HG03060 (cell line): Measurements from ENCODE around the gene AP1G1.

ENCODE experiments used
- ATAC-seq: cut with Tn5 transposase; IDR thresholded peaks from one replicate; pipeline ENCODE4 v1.9.1; 2021; ENCODE audit warnings: low read depth, moderate number of reproducible peaks; ENCODE audit not compliant: unreplicated experiment

AP1G1 gene

DNA sequence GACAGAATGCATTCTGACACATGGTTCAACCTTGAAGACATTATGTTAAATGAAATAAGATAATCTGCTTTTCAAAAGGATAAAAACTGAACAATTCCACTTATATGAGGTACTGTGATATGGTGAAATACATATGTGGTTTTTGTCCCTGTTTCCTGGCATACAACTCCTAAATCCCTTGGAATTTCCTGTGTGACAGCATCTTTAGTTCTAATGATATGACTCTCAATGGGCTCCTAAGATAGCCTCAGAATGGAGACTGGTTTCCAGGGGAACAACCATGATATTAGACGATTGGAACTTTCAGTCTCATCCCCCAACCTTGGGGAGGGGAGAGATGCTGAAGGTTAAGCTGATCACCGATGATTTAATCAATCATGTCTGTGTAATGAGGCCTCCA is 46.4 kb downstream of the AP1G1 start:
- ATAC-seq: no peak

DNA sequence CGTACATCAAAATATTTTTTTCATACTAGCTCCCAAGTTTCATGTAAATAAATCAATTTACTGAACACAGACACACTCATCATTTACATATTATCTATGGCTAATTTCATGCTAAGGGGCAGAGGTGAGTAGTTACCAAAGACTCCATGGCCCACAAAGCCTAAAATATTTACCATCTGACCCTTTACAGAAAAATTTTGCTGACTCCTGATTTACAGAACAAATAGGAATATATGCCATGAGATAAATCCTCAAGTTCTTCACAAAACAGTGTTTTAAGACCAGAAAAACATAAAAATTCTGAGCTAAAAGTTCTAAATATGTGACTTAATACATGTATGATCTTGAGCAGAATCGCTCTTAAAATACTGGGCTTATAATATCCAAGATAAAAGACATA is 47.5 kb downstream of the AP1G1 start:
- ATAC-seq: no peak

DNA sequence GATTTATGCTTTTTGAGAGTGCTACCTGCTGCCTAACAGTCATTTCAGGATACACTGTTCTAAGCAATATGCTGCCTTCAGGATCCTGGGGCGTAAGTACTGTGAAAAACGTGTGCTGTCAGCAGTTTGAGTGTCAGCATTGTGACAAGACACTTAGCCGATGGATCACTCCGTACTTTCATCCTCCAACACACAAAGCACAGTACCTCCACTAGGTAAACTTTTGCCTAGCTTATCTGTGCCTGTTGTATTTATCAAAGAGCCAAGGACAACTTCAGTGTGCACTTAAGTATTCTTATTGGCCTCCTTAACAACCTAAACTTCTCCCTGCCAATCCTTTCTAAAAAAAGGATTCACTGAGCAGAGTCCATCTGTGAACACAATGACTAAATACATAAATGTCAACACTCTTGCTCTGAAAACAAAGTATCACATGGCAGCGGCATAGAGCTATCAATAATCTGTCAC is 50.3 kb downstream of the AP1G1 start:
- ATAC-seq: no peak

DNA sequence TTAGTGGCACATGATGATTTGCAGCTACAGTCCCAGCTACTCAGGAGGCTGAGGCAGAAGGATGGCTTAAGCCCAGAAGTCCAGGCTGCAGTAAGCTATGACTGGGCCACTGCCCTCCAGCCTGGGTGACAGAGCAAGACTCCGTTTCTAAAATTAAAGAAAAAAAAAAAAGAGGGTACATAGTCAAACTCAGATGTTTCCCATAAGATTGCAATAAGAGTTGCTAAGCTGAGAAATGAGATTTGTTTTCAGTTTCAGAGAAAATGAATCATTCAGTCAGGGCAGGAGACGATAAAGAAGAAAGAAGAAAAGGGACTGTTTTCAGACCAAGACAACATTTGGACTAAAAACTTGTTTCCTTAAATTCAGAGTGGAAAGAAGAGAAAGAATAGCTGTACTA is 54.0 kb downstream of the AP1G1 start:
- no peak for ATAC-seq

DNA sequence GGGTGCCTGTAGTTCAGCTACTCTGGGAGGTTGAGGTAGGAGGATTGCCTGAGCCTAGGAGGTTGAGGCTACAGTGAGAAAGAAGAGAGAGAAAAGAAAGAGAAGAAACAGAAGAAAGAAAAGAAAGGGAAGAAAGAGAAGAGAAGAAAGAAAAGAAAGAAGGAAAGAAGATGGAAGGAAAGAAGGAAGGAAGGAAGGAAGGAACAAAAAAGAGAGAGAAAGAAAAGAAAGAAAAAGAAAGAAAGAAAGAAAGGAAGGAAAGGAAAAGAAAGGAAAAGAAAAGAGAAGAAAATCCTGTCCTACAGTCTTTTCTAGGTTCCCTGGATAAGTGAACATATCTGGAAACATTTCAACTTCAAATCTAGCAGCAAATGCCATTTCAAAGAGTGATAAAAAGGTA is 54.5 kb downstream of the AP1G1 start:
- ATAC-seq: no peak

DNA sequence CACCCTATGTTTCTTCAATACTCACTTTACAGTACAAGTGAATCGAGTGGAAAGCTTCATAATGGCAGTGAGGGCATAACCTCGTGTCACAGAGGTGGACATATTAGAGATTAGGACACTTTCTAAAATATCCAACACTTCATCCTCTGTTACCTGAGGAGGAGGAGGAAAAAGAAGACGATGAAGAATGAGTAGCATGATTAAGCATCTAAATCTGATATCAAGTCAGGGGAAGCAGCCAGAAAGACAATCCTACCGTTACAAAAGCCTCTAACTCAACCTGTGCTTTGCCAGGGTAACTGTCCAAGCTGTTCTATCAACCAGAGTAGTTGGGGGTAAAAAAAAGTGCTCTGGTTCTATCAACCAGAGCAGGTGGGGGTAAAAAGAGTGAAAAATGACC is 60.4 kb downstream of the AP1G1 start:
- ATAC-seq: no peak

DNA sequence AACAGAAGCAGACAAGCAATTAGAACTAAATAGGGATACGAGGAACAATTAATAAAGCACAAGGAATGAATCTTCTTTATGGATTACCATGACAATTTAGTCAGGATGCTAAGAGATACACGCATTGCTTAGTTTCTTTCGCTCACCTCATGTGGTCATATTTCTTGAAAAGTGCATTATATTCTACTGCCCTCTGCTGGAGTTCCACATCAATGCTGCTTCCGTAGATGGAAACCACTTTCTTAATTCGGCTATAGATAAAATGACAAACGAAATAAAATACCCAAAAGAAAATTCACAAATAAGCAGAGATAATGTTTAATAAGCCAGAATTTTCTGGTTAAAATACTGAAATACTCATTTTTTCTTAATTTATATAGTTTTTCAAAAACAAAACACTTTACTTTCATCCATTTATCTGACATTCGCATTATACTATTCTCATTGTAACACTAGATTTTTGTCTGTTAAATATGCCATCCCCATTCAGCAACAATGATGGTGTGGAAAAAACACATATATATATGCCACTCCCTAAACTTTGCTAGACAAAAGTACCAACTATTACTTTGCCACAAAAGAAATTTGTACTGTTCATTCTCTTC is 62.1 kb downstream of the AP1G1 start:
- ATAC-seq: no peak

DNA sequence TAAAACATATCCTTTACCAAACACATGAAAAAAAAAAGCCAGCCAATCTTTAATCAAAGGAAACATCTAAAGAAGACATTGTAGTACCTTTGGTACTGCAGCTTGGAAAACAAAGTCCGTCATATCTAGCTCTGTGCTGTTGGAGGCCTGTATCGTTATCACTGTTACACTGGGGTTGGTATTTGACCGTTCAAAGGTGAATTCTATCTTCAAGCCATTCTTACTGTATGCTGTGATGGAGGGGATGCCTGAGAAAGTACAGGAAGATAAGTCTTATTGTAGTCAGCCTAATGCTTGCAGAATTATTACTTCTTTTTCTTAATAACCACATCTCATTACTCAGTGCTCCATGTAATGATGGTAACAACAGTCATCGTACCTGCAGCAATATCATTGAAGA is 69.8 kb downstream of the AP1G1 start:
- no peak for ATAC-seq

DNA sequence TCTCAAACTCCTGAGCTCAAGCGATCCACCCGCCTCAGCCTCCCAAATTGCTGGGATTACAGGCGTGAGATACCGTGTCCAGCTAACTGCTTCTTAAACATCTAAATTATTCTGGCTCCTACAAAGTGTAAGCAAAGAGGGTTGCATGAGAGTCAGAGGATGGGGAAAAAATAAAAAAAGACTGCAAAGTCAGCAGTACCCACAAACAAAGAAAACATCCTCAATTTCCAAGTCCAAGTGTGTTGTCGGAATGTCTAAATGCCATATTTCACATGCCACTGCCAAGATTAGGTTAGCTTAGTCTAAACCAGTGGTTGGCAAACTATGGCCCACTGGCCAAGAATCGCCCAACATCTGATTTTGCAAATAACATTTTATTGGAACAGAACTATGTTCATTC is 71.1 kb downstream of the AP1G1 start:
- no peak for ATAC-seq

DNA sequence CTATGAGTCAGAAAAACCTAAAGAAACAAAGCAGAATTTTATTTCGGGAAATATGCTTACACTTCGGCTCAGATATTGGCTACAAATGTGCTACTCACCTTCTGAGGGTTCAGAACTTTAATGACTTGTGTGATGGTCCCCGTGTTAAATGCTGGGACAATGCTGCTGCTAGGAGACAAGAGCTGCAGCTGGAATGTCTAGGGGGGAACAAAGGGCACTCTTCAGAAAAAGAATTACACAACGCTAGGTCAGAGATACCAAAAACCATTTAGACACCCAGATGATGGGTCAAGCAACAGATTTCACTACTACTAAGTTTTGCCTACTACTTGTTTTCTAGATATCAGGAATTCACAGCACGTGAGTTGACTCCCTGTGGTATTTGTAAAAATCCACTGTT is 74.1 kb downstream of the AP1G1 start:
- no peak for ATAC-seq

DNA sequence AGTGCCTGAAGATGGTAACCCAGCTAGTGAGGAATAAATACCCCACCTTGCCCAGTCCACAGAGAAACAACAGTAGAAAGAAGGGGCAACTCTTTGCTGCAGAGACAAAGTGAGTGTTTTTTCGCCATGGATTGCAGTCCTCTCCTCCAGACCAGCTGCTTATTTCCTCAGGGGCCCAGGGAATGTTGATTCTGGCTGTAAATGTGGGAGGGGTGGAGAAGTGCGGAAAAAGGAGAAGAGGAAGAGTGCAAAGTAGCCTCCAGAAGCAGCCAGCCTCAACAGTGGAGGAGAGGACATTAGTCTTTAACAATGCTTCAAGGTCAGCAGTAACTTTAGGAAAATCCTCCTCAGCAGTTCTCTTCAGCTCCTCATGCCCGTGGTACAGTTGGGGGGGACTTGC is 76.0 kb downstream of the AP1G1 start:
- ATAC-seq: no peak

DNA sequence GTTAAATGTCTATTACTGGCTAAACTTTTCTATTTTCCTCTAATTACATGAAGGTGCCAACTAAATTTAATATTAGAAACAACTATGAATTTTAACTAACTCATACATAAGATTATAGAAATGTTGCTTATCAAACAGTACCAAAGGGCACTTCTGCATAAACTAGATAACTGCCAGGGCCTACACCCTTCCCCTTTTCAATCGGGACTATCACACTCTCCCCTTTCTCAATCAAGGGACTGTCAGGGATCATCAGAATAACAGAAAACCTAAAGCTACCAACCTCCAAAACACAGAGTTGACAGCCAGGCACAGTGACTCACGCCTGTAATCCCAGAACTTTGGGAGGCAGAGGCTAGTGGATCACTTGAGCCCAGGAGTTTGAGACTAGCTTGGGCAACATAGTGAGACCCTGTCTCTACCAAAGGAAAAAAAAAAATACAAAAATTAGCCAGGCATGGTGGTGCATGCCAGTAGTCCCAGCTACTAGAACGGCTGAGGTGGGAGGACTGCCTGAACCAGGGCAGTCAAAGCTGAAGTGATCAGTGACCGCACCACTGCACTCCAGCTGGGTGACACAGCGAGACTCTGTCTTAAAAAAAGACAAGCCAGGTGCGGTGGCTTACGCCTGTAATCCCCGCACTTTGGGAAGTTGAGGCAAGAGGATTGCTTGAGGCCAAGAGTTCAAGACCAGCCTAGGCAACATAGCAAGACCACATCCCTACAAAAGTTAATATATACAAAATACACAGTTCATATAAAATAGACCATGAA is 80.9 kb downstream of the AP1G1 start:
- ATAC-seq: no peak

DNA sequence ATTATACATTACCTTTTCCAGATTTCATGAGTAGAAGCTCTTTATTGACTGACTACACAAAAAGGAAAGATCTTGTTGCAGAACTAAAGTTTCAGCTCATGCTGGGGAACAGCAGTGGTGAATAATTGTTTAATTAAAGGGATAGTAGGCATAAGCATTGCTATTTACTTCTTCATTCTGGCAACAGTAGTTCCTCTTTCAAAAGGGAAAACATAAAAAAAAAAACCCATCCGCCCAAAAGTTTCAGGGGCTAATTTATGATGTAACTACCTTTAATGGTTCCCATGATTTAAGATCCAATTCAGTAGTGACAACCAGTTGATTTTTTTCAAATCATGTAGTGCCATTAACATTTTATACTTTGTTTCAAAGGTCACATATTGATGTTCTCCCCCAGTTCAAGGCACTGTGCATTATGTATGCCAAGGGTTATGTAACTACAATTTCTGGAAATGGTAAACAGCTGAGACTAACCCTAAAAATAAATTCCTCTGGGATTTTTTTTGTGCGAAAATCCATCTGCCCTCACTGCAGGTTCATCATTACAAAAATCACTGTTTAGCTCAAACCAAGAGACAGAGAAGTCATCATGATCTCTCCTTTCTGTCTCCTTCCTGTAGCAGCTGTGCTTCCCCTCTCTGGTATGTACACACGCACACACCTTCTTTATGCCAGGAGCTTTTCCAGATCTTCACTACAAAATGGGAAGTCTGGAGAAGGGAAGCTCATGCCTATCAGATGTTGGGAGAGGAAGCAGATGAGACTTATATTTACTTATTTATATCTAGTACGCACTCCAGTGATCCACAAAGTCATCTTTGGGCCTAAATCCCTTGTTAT is 81.9 kb downstream of the AP1G1 start:
- no peak for ATAC-seq

DNA sequence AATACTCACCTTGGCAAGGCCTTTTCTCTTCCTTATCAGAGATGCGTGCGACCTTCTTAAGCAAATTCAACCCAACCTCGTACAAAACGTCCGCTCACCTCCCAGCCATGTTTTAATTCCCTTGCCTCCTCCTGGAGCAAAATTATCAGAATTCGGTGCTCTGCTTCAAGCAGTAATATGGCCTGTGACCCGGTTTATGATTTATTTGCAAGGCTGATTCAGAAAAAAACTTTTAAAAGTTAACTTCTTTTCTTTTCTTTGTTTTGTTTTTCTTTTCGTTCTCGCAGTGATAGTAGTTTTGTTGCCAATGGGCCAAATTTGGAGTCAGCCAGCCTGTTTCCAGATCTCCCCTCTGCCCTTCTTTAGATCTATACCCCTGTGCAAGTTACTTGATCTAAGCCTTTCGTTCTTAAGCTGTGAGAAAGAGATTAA is 84.3 kb downstream of the AP1G1 start, which contains the start of gene PHLPP2:
TSS of gene PHLPP2 (minus strand) at position 382 of the 432 bp plus-strand sequence. CDS start 9,906 bp downstream, outside the sequence.
- no peak for ATAC-seq

DNA sequence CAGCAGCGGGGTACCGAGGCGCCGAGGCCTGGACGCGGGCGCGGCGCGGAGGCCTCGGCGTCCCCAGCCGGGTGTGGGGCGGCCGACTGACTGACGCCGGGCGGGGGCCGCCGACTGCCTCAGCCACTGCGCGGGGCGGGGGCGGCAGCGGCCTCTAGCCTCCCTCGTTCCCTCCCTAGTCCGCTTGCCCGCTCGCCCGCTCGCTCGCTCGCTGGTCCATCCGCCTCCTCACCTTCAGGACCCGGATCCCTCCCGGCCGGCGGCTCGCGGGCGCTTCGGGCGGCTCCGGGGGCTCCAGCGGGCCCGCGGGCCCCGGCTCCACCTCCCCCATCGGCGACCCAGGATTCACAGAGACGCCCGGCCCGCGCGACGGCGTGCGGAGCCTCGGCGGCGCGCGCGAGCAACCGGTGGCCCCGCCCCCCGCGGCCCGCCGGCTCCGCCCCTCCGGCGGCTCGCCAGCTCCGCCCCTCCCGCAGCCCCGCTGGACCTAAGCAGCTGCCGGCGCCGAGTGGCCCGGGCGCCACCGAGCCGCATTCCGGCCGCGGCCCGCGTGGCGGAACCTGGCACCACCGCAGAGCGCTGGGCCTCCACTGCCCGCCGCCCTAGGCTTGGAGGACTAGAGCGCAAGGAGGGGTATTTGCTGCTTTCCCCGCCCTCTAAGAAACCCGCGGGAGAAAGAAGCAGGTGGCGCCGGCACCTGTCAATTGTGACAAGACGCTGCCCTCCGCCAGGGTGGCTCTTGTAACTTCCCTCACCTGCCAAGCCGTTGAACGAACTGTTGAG is 84.9 kb downstream of the AP1G1 start:
- no peak for ATAC-seq

DNA sequence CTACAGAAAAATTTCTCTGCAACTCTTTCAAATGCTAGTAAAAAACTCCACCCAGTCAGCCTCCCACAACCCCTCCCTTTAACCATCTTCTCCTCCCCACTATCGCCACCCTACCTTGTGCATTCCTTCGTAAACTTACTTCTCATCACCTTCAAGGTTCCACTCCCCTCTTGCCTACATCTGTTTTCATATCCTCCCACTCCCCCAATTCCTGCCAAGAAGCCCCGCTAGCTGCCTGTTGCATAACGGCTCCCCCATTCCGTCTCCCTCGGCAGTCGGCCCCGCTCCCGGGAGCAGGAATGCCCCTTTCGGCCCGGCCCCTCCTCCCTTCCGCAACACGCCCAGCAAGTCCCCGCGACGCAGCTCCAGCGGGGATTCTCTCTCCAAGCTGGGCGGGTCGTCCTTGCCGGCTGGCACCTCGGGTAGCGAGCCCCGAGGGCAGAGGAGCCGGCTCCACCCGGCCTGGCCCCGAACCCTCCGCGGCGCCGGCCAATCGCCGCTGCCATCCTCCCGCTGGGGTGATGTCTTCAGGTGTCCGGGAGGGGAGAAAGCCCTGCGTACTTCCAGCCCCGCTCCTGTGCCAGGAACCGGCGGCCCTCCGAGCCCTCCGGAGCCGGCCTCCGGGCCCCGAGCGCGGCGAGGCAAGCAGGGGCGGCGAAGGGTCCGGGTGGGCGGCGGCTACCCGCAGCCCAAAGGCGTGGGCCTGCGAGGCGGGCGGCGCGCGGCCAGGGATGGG is 85.7 kb downstream of the AP1G1 start:
- ATAC-seq: no peak

DNA sequence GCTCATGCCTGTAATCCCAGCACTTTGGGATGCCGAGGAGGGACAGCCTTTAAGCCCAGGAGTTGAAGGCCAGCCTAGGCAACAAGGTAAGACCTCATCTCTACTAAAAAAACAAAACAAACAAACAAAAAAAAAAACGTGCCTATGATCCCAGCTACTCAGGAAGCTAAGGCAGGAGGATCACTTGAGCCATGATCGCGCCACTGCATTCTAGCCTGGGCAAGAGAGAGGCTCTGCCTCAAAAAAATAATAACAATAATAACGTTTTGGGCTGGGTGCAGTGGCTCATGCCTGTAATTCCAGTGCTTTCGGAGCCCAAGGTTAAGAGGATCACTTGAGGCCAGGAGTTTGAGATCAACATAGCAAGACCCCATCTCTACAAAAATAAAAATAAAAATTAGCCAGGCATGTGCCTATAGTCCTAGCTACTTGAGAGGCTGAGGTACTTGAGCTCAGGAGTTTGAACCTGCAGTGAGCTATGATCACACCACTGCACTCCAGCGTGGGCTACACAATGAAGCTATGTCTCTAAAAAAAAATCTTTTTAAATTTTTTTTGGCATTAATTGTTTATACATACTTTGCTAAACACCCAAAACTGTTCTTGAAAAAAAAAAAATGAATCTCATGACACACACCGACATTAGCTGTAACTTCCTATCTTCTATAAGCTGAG is 87.4 kb downstream of the AP1G1 start:
- ATAC-seq: no peak

DNA sequence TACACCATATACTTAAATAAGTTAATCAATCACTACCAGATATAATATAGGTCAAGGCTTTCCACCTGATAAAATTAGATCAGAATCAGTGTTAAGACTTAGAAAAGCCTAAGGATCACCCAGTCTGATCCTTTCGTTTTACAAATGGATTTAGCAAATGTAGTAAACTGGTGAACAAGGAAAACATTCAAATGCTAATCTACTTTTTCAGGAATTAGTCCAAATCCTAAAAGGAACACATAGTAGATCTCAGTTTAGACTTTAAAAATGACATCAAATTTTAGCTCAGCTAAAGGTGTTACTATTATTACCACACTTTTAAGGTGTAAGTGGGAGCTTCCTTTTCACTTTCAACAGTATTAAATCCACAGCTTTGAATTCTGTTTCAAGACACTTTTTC is 96.1 kb downstream of the AP1G1 start:
- ATAC-seq: no peak

DNA sequence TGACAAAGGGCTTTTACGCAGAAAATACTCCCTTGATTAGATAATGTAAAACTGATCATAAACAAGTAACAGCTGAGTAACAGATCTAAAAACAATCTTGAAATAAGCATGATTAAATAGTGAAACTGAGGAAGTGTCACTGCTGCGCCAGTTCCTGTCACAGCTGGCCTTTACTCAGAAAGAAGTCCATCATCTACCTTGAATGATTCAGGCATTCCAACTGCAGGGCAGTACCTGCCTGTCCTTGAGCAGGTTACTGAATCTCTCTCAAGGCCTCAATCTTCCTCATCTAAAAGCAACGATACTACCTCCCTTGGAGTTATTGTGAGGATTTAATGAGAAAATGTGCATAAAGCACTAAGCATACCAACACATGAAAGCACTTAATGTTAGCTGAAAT is 96.8 kb downstream of the AP1G1 start:
- no peak for ATAC-seq
